OCI-LY1 (cell line): ENCODE results near the gene XPR1.
"Not testable (repeated sequence)": the region's sequence is repeated elsewhere in the genome, so short reads cannot be mapped to it uniquely, and the experiment has no call there.

Experiments used
- H2AFZ ChIP-seq: fragments of 200-600 bp; sonication (generic), shearing (Covaris generic); 2 replicates; pipeline ENCODE4 v1.6.0; 2014; ENCODE audit warnings: antibody characterized with exemption, mild to moderate bottlenecking, low read length
- H3F3A ChIP-seq: fragments of 200-600 bp; sonication (generic), shearing (Covaris generic); 2 replicates; pipeline ENCODE4 v1.6.0; 2014; ENCODE audit warnings: mild to moderate bottlenecking, antibody characterized with exemption, low read length, moderate library complexity; ENCODE audit not compliant: insufficient read depth
- H3K27ac ChIP-seq: fragments of 200-600 bp; sonication (generic); 2 replicates; pipeline ENCODE4 v1.5.1; 2014; ENCODE audit warnings: low read length, mixed run types, mild to moderate bottlenecking, low read depth; ENCODE audit not compliant: poor library complexity, severe bottlenecking
- H3K27me3 ChIP-seq: fragments of 200-600 bp; sonication (generic); 2 replicates; pipeline ENCODE4 v1.6.0; 2014; ENCODE audit warnings: antibody characterized with exemption, mild to moderate bottlenecking, low read length, moderate library complexity; ENCODE audit not compliant: insufficient read depth
- H3K36me3 ChIP-seq: fragments of 200-600 bp; sonication (generic); 2 replicates; pipeline ENCODE4 v1.6.1; 2014; ENCODE audit warnings: mild to moderate bottlenecking, antibody characterized with exemption, low read length, moderate library complexity, mixed read lengths; ENCODE audit not compliant: insufficient read depth
- H3K4me1 ChIP-seq: fragments of 200-600 bp; sonication (generic); 2 replicates; pipeline ENCODE4 v1.5.1; 2014; ENCODE audit warnings: mild to moderate bottlenecking, low read length, moderate library complexity; ENCODE audit not compliant: insufficient read depth, severe bottlenecking
- H3K4me2 ChIP-seq: fragments of 200-600 bp; sonication (generic), shearing (Covaris generic); 2 replicates; pipeline ENCODE4 v1.6.1; 2014; ENCODE audit warnings: low read length
- H3K4me3 ChIP-seq: fragments of 200-600 bp; sonication (generic); 2 replicates; pipeline ENCODE4 v1.5.1; 2014; ENCODE audit warnings: low read length, low read depth, mild to moderate bottlenecking, mixed read lengths; ENCODE audit not compliant: poor library complexity, severe bottlenecking
- H3K79me2 ChIP-seq: fragments of 200-600 bp; shearing (Covaris generic); 2 replicates; pipeline ENCODE4 v1.6.1; 2016; ENCODE audit warnings: mixed run types, low read length, mixed read lengths; ENCODE audit not compliant: insufficient read depth
- H3K9ac ChIP-seq: fragments of 200-600 bp; sonication (generic), shearing (Covaris generic); 2 replicates; pipeline ENCODE4 v1.6.1; 2014; ENCODE audit warnings: mild to moderate bottlenecking, low read length, mixed read lengths
- H3K9me2 ChIP-seq: fragments of 200-600 bp; sonication (generic), shearing (Covaris generic); 2 replicates; pipeline ENCODE4 v1.6.1; 2014; ENCODE audit warnings: low read depth, mild to moderate bottlenecking, low read length, mixed read lengths
- H3K9me3 ChIP-seq: fragments of 200-600 bp; shearing (Covaris generic); 2 replicates; pipeline ENCODE4 v1.6.1; 2014; ENCODE audit warnings: low read length, mixed read lengths
- H4K20me1 ChIP-seq: fragments of 200-600 bp; sonication (generic), shearing (Covaris generic); 2 replicates; pipeline ENCODE4 v1.6.0; 2016; ENCODE audit warnings: mild to moderate bottlenecking, low read length; ENCODE audit not compliant: insufficient read depth
- CTCF ChIP-seq: fragments of 200-600 bp; sonication (generic), shearing (Covaris generic); IDR thresholded peaks from 2 replicates; pipeline ENCODE4 v1.5.1; 2017; ENCODE audit warnings: mild to moderate bottlenecking, antibody characterized with exemption, low read length, moderate library complexity, mixed read lengths
- EZH2 ChIP-seq: fragments of 200-600 bp; sonication (generic), shearing (Covaris generic); IDR thresholded peaks from 2 replicates; pipeline ENCODE4 v1.8.0; 2017; ENCODE audit warnings: borderline replicate concordance, mixed run types, mild to moderate bottlenecking, antibody characterized with exemption, low read length, moderate library complexity, mixed read lengths

The XPR1 gene

GRCh38 chr1:180720753-180721152, 88.9 kb downstream of the XPR1 start:
- Histone ChIP-seq H2AFZ (no peak overlapping the region), H3K27ac (no peak overlapping the region), H3K4me3 (no peak overlapping the region), H3K27me3 (no peaks in the 10 kb centered on the region), H3K9ac (no peak overlapping the region), H3K79me2 (no peaks in the 10 kb centered on the region), H3K9me2 (no peaks in the 10 kb centered on the region), H3K36me3 (no peaks in the 10 kb centered on the region), H4K20me1 (no peaks in the 10 kb centered on the region), H3K9me3 (no peaks in the 10 kb centered on the region), H3K4me2 (no peak overlapping the region), H3K4me1 (no peaks in the 10 kb centered on the region), H3F3A (0 out of 2 replicates have a peak, but pooled peaks cover 4% of the 10 kb centered on the region)
- TF ChIP-seq CTCF: no peak
- TF ChIP-seq EZH2: no peak

- Histone ChIP-seq H4K20me1 (no peaks in the 10 kb centered on the region), H3K36me3 (no peaks in the 10 kb centered on the region), H3K9me2 (no peaks in the 10 kb centered on the region), H3K9ac (no peak overlapping the region), H3K27me3 (no peaks in the 10 kb centered on the region), H3K79me2 (no peaks in the 10 kb centered on the region), H3K4me3 (no peak overlapping the region), H2AFZ (no peak overlapping the region), H3F3A (0 out of 2 replicates have a peak, but pooled peaks cover 4% of the 10 kb centered on the region), H3K4me1 (no peaks in the 10 kb centered on the region), H3K27ac (no peak overlapping the region), H3K4me2 (no peak overlapping the region), H3K9me3 (no peaks in the 10 kb centered on the region)
- TF ChIP-seq EZH2 (no peak), CTCF (no peak)
Observed at GRCh38 chr1:180722586-180722985, 90.8 kb downstream of the XPR1 start.

- Histone ChIP-seq H3K9me3 (no peaks in the 10 kb centered on the region), H3K9ac (no peak overlapping the region), H3K27me3 (no peaks in the 10 kb centered on the region), H4K20me1 (no peaks in the 10 kb centered on the region), H3K9me2 (no peaks in the 10 kb centered on the region), H2AFZ (no peak overlapping the region), H3F3A (0 out of 2 replicates have a peak, but pooled peaks cover 4% of the 10 kb centered on the region), H3K79me2 (no peaks in the 10 kb centered on the region), H3K4me3 (no peak overlapping the region), H3K4me1 (no peaks in the 10 kb centered on the region), H3K27ac (no peak overlapping the region), H3K4me2 (no peak overlapping the region), H3K36me3 (no peaks in the 10 kb centered on the region)
- no peak for TF ChIP-seq EZH2
- TF ChIP-seq CTCF: no peak
Observed at GRCh38 chr1:180724055-180724454, 92.2 kb downstream of the XPR1 start.

GRCh38 chr1:180726024-180726423, 94.2 kb downstream of the XPR1 start:
- H2AFZ ChIP-seq, H3K36me3 ChIP-seq, H3K4me2 ChIP-seq, H3K79me2 ChIP-seq, H3F3A ChIP-seq, H4K20me1 ChIP-seq, H3K27ac ChIP-seq, H3K4me1 ChIP-seq, H3K9me2 ChIP-seq, H3K9ac ChIP-seq, H3K4me3 ChIP-seq, H3K27me3 ChIP-seq: not testable (repeated sequence)
- peaks cover 11% of the 10 kb centered on the region; the same call in 1 of the 2 replicates for H3K9me3 ChIP-seq

- not testable (repeated sequence) for H3K27me3 ChIP-seq, H4K20me1 ChIP-seq, H3K4me1 ChIP-seq, H2AFZ ChIP-seq, H3K36me3 ChIP-seq, H3K4me2 ChIP-seq, H3K4me3 ChIP-seq, H3F3A ChIP-seq, H3K9me2 ChIP-seq, H3K27ac ChIP-seq, H3K9ac ChIP-seq, H3K79me2 ChIP-seq
- H3K9me3 ChIP-seq: peaks cover 11% of the 10 kb centered on the region; the same call in 1 of the 2 replicates
Observed at GRCh38 chr1:180727751-180728150, 95.9 kb downstream of the XPR1 start.
